A673 (cell line): ENCODE results near the gene MSI2.

Source experiments
- EZH2 ChIP-seq: fragments of 200-600 bp; sonication (generic); IDR thresholded peaks from 2 replicates; pipeline ENCODE4 v1.6.1; 2017; ENCODE audit warnings: borderline replicate concordance, low read depth, mild to moderate bottlenecking, mixed read lengths, antibody characterized with exemption, low read length; ENCODE audit not compliant: poor library complexity, severe bottlenecking
- TF ChIP-seq, protein P1 (sequence below): fragments of 300-800, 200-600 bp; sonication (generic); conservative IDR thresholded peaks from 2 replicates; pipeline ENCODE4 v1.5.1; 2017; ENCODE audit warnings: low read depth, mild to moderate bottlenecking, antibody characterized with exemption, low read length, moderate library complexity, mixed read lengths

- TF ChIP-seq, protein P1, sequence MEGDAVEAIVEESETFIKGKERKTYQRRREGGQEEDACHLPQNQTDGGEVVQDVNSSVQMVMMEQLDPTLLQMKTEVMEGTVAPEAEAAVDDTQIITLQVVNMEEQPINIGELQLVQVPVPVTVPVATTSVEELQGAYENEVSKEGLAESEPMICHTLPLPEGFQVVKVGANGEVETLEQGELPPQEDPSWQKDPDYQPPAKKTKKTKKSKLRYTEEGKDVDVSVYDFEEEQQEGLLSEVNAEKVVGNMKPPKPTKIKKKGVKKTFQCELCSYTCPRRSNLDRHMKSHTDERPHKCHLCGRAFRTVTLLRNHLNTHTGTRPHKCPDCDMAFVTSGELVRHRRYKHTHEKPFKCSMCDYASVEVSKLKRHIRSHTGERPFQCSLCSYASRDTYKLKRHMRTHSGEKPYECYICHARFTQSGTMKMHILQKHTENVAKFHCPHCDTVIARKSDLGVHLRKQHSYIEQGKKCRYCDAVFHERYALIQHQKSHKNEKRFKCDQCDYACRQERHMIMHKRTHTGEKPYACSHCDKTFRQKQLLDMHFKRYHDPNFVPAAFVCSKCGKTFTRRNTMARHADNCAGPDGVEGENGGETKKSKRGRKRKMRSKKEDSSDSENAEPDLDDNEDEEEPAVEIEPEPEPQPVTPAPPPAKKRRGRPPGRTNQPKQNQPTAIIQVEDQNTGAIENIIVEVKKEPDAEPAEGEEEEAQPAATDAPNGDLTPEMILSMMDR: no peak
- no peak for TF ChIP-seq EZH2
Observed at GRCh38 chr17:57402681-57403180, 146.4 kb downstream of the MSI2 start.
